Astrocyte (in vitro differentiated cells and primary cell): ENCODE data around the gene LIPC.

ENCODE experiments used
- CTCF ChIP-seq: IDR thresholded peaks from 2 replicates; pipeline ENCODE4 v1.5.1; 2011; ENCODE audit warnings: low read depth, mild to moderate bottlenecking, inconsistent platforms, low read length, moderate library complexity; ENCODE audit not compliant: insufficient read depth
- EZH2 ChIP-seq: IDR thresholded peaks from 2 replicates; pipeline ENCODE4 v1.6.1; 2012; ENCODE audit warnings: mild to moderate bottlenecking, low read length, inconsistent platforms; ENCODE audit not compliant: insufficient read depth

DNA sequence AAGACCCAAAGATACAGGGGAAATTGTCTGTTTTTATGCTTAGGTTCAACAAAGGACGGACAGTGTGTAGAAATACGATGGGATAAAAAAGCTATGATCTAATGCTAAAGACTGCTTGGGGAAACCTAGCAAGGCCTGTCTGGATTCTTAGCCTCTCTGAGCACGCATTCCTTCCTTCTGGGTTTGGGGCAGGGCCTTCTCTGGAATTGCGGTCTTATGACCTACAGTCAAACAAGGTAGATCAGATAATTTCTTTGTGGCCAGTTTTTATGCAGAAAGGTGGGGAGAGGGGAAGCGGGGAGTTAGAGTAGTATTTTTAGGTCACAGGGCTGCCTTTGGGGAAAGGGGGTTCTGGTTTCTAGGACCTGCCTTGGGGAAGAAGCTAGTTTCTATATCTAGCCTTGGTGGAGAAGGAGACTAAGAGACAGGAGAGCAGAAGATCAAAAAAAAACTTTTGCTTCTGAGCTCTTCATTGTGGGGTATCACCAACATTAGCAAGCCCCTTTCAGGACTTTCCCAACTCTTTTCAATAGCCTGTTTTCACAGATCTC is 39.1 kb upstream of the LIPC start:
- TF ChIP-seq CTCF (no peak), EZH2 (no peak)
